ENCODE measurements around the gene TRIP4.
"Not testable (repeated sequence)": the region's sequence is repeated elsewhere in the genome, so short reads cannot be mapped to it uniquely, and the experiment has no call there.

The TRIP4 gene

DNA sequence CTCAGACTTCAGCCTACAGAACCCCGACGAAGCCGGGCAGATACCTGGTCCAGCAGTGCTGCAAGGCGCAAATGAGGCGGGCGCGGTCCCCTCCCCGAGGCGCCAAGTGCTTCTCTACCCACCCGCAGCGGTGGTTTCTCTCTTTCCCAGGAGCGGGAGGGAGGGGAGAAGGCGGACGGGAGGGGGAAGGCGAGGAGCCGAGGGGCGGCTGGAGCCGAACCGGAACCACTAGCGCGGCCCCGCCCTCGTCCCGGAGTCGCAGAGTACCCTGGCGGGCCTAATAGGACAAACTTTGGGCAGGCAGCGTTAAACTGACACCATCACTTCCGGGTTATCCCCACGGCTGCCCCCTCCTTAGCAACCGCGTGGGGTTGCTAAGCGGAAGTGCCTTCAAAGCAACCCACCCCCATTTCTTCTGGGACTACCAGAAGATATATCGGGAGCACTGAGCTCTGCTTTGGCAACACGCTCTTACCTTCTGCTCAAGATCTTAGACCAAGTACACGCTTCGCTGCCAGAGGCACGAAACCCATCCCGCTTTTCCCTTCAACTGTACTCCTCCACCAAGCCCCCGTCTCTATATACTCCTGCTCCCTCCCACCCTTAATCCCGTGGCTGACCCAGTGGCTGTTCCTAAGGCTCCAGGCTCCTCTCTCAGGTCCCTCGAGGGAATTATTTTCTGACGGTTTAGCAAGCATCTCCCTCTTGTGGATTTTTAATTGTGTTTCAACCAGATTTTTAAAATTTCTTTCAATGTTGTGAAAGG lies 31.5 kb upstream of the TRIP4 start, which contains the start of gene CSNK1G1:
Gene CSNK1G1, minus strand, starts transcription at position 230 of the 766 bp plus-strand sequence. CDS start 55,674 bp downstream, outside the sequence.
- Mint-ChIP-seq H3K27ac (ENCODE audit: low read depth) (peak within 1 kb of the TSS; percentile 88), H3K4me3 (peak within 1 kb of the TSS; percentile 96), H3K27me3 (no peaks in the 10 kb centered on the region), H3K4me1 (peaks cover 19% of the 10 kb centered on the region), H3K36me3 (ENCODE audit: insufficient read depth) (peaks cover 2% of the 10 kb centered on the region), H3K9me3 (no peaks in the 10 kb centered on the region)
- ATAC-seq (replicated peaks; ENCODE audit: extremely low read depth, poor library complexity, severe bottlenecking), result peak; percentile 99
- peak; percentile 71 to 85 for DNase-seq (ENCODE audit: low spot score in 2 of 2)

DNA sequence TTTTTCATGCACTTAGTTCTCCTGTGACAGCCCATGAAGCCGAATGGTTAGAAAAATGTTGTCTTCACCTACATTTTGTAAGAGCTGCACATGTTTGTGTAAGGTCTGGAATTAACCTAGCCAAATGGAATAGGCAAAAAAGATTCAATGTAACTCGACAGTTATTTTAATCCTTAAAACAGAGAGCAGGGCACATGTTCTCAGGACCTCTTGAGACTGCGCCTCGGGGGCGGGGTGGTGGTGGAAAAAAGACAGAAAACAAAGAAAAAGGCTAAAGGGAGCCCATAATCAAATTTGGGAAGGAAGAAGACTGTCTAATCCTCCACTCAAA lies 31.0 kb upstream of the TRIP4 start:
- no peaks in the 10 kb centered on the region for H3K9me3 Mint-ChIP-seq
- DNase-seq (ENCODE audit: low spot score in 2 of 2) (no peak), ATAC-seq (replicated peaks; ENCODE audit: extremely low read depth, poor library complexity, severe bottlenecking) (no peak)
- no peaks in the 10 kb centered on the region for H3K27me3 Mint-ChIP-seq
- H3K4me3 Mint-ChIP-seq, result peak overlapping the region; percentile 96
- peaks cover 19% of the 10 kb centered on the region for H3K4me1 Mint-ChIP-seq
- H3K36me3 Mint-ChIP-seq (ENCODE audit: insufficient read depth), result peaks cover 2% of the 10 kb centered on the region
- peak overlapping the region; percentile 88 for H3K27ac Mint-ChIP-seq (ENCODE audit: low read depth)

DNA sequence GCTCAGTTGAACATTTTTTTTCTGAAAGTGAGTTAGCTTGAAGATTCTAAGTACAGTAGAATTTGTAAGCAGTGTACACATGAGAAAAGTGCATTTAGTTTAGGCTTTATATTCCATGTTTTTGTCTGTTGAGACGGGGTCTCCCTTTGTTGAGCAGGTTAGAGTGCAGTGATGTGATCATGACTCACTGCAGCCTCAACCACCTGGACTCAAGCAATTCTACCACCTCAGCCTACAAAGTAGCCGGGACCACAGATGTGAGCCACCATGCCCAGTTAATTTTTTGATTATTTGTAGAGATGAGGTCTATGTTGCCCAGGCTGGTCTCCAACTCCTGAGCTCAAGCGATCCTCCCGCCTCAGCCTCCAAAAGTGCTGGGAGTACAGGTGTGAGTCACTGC lies 26.4 kb upstream of the TRIP4 start:
- DNase-seq (ENCODE audit: low spot score in 2 of 2) (no peak), ATAC-seq (replicated peaks; ENCODE audit: extremely low read depth, poor library complexity, severe bottlenecking) (no peak)
- H3K36me3 Mint-ChIP-seq (ENCODE audit: insufficient read depth), result peaks cover 4% of the 10 kb centered on the region
- H3K27me3 Mint-ChIP-seq, result no peaks in the 10 kb centered on the region
- H3K27ac Mint-ChIP-seq (ENCODE audit: low read depth), result no peak overlapping the region
- H3K4me3 Mint-ChIP-seq, result no peak overlapping the region
- H3K4me1 Mint-ChIP-seq, result peaks cover 6% of the 10 kb centered on the region
- H3K9me3 Mint-ChIP-seq, result no peaks in the 10 kb centered on the region

DNA sequence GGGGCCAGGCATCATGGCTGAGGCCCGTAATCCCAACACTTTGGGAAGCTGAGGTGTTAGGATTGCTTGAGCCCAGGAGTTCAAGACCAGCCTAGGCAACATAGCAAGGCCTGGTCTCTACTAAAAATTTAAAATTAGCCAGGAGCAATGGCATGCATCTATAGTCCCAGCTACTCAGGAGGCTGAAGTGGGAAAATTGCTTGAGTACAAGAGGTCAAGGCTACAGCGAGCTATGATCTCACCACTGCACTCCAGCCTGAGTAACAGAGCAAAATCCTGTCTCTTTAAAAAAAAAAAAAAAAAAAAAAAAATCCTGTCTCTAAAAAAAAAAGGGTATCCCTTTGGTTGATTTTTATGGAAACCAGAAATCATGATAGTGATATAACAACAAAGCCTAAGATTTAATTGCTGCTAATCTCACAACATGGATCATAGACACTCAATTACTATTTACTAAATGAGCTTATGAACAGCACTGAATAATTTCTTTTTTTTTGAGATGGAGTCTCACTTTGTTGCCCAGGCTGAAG lies 18.5 kb upstream of the TRIP4 start:
- Mint-ChIP-seq H3K9me3 (no peaks in the 10 kb centered on the region), H3K27ac (ENCODE audit: low read depth) (no peak overlapping the region), H3K4me1 (no peaks in the 10 kb centered on the region), H3K36me3 (ENCODE audit: insufficient read depth) (peaks cover 2% of the 10 kb centered on the region), H3K27me3 (no peaks in the 10 kb centered on the region), H3K4me3 (no peak overlapping the region)
- ATAC-seq (replicated peaks; ENCODE audit: extremely low read depth, poor library complexity, severe bottlenecking) (no peak), DNase-seq (ENCODE audit: low spot score in 2 of 2) (no peak)

DNA sequence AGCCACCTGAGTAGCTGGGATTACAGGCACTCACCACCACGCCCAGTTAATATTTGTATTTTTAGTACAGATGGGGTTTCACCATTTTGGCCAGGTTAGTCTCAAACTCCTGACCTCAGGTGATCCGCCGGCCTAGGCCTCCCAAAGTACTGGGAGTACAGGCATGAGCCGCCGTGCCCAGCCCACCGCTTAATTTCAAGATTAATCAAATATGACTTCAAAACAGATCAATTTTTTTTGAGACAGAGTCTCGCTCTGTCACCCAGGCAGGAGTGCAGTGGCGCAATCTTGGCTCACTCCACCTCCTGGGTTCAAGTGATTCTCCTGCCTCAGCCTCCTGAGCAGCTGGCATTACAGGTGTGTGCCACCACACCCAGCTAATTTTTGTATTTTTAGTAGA lies 16.3 kb upstream of the TRIP4 start:
- not testable (repeated sequence) for H3K9me3 Mint-ChIP-seq; H3K36me3 Mint-ChIP-seq (ENCODE audit: insufficient read depth); H3K4me1 Mint-ChIP-seq; H3K4me3 Mint-ChIP-seq; DNase-seq (ENCODE audit: low spot score in 2 of 2); ATAC-seq (replicated peaks; ENCODE audit: extremely low read depth, poor library complexity, severe bottlenecking); H3K27ac Mint-ChIP-seq (ENCODE audit: low read depth); H3K27me3 Mint-ChIP-seq

DNA sequence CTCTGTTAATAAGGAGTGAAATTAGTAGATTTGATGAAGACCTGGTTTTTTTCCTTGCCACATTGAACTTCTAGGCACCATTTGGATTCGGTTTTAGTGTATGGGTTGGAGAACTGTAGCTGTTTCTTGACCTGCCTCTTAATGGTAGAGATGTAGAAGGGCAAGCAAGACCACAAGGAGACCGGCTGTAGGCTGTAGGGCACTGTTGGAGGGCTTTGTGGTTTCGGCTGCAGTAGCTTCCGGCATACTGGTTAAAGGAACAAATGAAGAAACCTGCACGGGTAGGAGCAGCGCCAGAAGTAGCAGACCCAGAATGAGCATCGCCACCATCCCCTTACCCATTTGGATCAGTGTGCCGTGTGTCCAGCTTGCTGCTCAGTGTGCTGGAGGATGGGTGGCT lies 14.3 kb upstream of the TRIP4 start:
- H3K4me3 Mint-ChIP-seq, result peak overlapping the region; percentile 20
- no peak overlapping the region for H3K27ac Mint-ChIP-seq (ENCODE audit: low read depth)
- DNase-seq (ENCODE audit: low spot score in 2 of 2), result no peak
- ATAC-seq (replicated peaks; ENCODE audit: extremely low read depth, poor library complexity, severe bottlenecking), result no peak
- H3K9me3 Mint-ChIP-seq, result no peaks in the 10 kb centered on the region
- H3K4me1 Mint-ChIP-seq, result no peaks in the 10 kb centered on the region
- H3K27me3 Mint-ChIP-seq, result no peaks in the 10 kb centered on the region
- H3K36me3 Mint-ChIP-seq (ENCODE audit: insufficient read depth), result peaks cover 4% of the 10 kb centered on the region

DNA sequence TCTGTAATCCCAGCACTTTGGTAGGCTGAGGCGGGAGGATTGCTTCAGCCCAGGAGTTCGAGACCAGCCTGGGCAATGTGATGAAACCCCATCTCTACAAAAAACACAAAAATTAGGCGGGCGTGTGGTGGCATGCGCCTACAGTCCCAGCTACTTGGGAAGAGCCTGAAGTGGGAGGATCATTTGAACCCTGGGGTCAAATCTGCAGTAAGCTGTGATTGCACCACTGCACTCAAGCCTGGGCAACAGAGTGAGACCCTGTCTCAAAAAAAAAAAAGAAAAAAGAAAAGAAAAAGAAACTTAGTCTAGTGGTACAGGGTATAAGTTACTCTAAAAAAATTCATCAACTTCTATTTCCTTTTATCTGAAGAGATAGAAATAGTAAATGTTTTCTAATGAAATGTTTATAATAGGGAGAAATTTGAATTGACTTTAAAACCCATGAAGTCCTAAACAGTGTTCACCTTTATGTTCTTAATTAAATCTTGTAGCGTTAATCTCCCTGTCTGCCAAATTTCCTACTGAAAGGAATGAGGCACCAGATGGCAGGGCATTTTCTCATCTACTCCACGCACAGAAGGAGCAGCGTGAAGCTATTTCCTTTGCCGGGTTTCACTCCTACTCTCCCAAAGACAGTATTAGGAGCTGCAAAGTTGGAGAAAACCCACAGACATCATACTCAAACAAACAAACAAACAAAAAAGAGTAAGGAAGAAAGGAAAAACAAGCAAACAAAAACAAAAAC lies 8.2 kb upstream of the TRIP4 start:
- DNase-seq (ENCODE audit: low spot score in 2 of 2), result no peak
- ATAC-seq (replicated peaks; ENCODE audit: extremely low read depth, poor library complexity, severe bottlenecking), result no peak
- Mint-ChIP-seq H3K4me1 (peaks cover 20% of the 10 kb centered on the region), H3K4me3 (peak overlapping the region; percentile 83), H3K27ac (ENCODE audit: low read depth) (no peak overlapping the region), H3K9me3 (no peaks in the 10 kb centered on the region), H3K36me3 (ENCODE audit: insufficient read depth) (peaks cover 8% of the 10 kb centered on the region), H3K27me3 (no peaks in the 10 kb centered on the region)

DNA sequence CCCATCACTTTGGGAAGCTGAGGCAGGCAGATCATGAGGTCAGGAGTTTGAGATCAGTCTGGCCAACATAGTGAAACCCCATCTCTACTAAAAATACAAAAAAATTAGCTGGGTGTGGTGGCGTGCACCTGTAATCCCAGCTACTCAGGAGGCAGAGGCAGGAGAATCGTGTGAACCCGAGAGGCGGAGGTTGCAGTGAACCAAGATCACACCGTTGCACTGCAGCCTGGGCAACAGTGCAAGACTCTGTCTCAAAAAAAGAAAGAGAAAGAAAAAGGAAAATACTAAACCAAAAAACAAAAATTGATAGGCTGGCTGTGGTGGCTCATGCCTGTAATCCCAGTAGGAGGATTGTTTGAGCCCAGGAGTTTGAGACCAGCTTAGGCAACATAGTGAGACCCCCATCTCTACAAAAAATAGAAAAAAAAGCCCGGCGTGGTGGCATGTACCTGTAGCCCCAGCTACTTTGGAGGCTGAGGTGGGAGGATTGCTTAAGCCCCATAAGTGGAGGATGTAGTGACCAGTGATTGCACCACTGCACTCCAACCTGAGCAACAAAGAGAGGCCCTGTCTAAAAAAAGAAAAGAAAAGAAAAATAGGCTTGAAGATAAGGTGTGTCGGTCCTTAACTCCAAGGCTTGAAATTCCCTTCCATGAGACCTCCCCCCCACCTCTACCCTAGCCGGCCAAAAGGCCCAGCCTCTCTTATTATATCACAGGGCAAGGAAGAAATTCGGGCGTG lies 7.3 kb upstream of the TRIP4 start:
- not testable (repeated sequence) for H3K27ac Mint-ChIP-seq (ENCODE audit: low read depth); H3K9me3 Mint-ChIP-seq; DNase-seq (ENCODE audit: low spot score in 2 of 2); ATAC-seq (replicated peaks; ENCODE audit: extremely low read depth, poor library complexity, severe bottlenecking); H3K27me3 Mint-ChIP-seq; H3K36me3 Mint-ChIP-seq (ENCODE audit: insufficient read depth)
- peak overlapping the region; percentile 83 for H3K4me3 Mint-ChIP-seq
- peaks cover 20% of the 10 kb centered on the region for H3K4me1 Mint-ChIP-seq

DNA sequence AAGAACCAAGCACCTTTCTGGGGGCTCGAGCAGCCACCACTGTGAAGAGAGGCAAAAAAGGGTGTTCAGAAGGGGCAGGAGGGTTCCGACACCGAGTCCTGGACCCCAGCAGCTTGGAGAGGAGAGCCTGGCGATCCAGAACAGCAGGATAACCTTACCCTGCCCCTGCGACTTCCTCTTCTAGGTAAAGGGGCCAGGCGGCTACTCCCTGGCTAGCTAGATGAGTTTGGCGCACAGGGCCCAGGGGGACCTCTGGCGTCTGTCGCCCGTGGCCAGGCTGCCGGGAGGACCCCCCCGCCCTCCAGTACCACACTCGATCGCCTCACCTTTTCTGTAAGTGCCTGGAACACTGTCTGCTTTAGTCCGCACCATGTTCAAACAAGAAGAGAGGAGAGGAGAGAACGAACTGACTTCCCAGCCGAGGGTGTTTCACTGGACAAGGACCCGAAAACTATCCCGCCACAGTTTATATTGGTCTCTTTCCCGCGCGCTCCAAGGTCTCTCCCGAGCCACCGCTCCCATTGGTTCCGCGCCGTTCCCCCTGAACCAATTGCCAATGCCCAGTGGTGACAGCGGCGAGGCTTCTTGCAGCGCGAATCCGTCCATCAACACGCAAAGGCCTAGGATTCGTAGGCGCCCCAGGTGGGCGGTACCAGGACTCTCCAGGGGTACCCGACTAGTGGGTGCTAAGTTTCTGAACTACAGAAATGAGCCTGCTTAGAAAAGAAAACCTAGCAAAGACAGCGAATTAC lies 6.5 kb upstream of the TRIP4 start, which contains the start of gene PCLAF:
Gene PCLAF, minus strand, starts transcription at position 442 of the 752 bp plus-strand sequence. Its CDS starts 70 bp downstream, at position 372.
- DNase-seq (ENCODE audit: low spot score in 2 of 2) (peak; percentile 76 to 82), ATAC-seq (replicated peaks; ENCODE audit: extremely low read depth, poor library complexity, severe bottlenecking) (peak; percentile 100)
- Mint-ChIP-seq H3K9me3 (no peaks in the 10 kb centered on the region), H3K4me1 (peaks cover 20% of the 10 kb centered on the region), H3K36me3 (ENCODE audit: insufficient read depth) (peaks cover 6% of the 10 kb centered on the region), H3K27ac (ENCODE audit: low read depth) (peak within 1 kb of the TSS; percentile 35), H3K27me3 (no peaks in the 10 kb centered on the region), H3K4me3 (peak within 1 kb of the TSS; percentile 83)

DNA sequence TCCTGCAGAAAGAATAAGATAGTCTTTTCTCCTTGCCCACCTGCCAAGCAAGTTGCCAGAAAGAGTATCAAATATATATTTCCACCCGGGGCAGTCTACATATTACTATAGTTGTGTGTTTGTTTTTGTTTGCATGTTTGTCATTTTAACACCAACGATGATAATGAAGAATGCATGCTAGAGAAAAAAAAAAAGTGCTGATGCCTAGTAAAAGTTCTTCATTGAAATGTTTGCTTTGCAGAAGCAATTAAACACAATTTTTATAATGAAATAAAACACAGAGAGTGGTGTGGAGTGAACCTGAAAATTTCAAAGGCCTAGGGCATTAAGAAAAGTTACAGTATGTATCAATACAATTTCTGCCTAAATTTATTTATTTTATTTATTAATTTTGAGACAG lies 3.9 kb upstream of the TRIP4 start:
- H3K4me3 Mint-ChIP-seq, result no peak overlapping the region
- H3K36me3 Mint-ChIP-seq (ENCODE audit: insufficient read depth), result peaks cover 11% of the 10 kb centered on the region
- peaks cover 32% of the 10 kb centered on the region for H3K4me1 Mint-ChIP-seq
- no peaks in the 10 kb centered on the region for H3K9me3 Mint-ChIP-seq
- no peak for ATAC-seq (replicated peaks; ENCODE audit: extremely low read depth, poor library complexity, severe bottlenecking)
- no peaks in the 10 kb centered on the region for H3K27me3 Mint-ChIP-seq
- H3K27ac Mint-ChIP-seq (ENCODE audit: low read depth), result no peak overlapping the region
- no peak for DNase-seq (ENCODE audit: low spot score in 2 of 2)

DNA sequence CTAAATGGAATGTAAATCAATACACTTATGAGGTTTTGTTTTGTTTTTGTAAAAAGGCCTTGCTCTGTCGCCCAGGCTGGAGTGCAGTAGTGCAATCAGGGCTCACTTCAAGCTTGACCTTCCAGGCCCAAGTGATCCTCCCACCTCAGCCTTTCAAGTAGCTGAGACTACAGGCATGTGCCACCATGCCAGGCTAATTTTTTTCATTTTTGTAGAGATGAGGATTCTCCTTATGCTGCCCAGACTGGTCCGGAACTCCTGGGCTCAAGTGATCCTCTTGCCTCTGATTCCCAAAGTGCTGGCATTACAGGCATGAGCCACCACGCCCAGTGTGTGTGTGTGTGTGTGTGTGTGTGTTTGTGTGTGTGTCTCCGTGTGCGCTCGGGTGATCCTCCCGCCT lies 1.3 kb upstream of the TRIP4 start:
- Mint-ChIP-seq H3K9me3 (no peaks in the 10 kb centered on the region), H3K4me1 (peaks cover 25% of the 10 kb centered on the region), H3K4me3 (no peak overlapping the region), H3K27me3 (no peaks in the 10 kb centered on the region), H3K36me3 (ENCODE audit: insufficient read depth) (peaks cover 9% of the 10 kb centered on the region), H3K27ac (ENCODE audit: low read depth) (no peak overlapping the region)
- DNase-seq (ENCODE audit: low spot score in 2 of 2) (no peak), ATAC-seq (replicated peaks; ENCODE audit: extremely low read depth, poor library complexity, severe bottlenecking) (no peak)

DNA sequence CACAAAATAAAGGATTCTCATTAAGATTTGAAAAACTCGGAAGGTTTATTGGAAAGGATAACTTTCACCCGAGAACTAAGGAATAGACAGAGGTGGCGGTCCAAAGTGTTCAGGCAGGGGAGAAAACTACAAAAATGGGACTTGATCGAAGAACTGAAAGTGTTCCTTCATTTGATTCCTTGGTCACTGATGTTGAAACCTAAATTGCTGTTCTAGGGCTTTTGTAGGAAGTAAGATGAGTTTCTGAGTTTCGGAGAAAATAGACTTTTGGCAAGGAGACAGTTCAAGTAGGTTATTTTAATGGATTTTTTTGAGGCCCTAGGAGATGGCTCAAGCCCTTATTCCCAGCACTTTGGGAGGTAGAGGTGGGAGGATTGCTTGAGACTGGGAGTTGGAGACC lies 1.4 kb downstream of the TRIP4 start:
- H3K27me3 Mint-ChIP-seq, result no peaks in the 10 kb centered on the region
- peak overlapping the region; percentile 95 for H3K4me3 Mint-ChIP-seq
- no peak for ATAC-seq (replicated peaks; ENCODE audit: extremely low read depth, poor library complexity, severe bottlenecking)
- H3K36me3 Mint-ChIP-seq (ENCODE audit: insufficient read depth), result peaks cover 13% of the 10 kb centered on the region
- peaks cover 27% of the 10 kb centered on the region for H3K4me1 Mint-ChIP-seq
- no peaks in the 10 kb centered on the region for H3K9me3 Mint-ChIP-seq
- no peak overlapping the region for H3K27ac Mint-ChIP-seq (ENCODE audit: low read depth)
- DNase-seq (ENCODE audit: low spot score in 2 of 2), result no peak
